ENCODE data around the gene KRT31. TPM values are rescaled to one million over a fixed set of nuclear protein-coding genes. Genes with fewer than 3 reads are reported as not detected.

KRT31 gene
- total RNA-seq = under 1 TPM in 1 of 2 donors, not detected in 1; 0.74 TPM
- 0.53 TPM for polyA plus RNA-seq (ENCODE audit: insufficient read depth, low read depth, low replicate concordance)
- long read RNA-seq, donor 1 = 0 reads
- long read RNA-seq, donor 2 = 0 reads

GRCh38 chr17:41396996-41397660, at the start of gene KRT31:
Gene KRT31 (minus strand): TSS chr17:41397608. CDS start chr17:41397539, 69 bp downstream.
- Histone ChIP-seq H3K4me3 (no peak within 1 kb of the TSS), H3K4me1 (peaks cover 9% of the 10 kb centered on the region), H3K27ac (no peak within 1 kb of the TSS), H3K36me3 (ENCODE audit: low read depth, missing control alignments) (no peaks in the 10 kb centered on the region), H3K27me3 (no peaks in the 10 kb centered on the region), H3K9me3 (no peaks in the 10 kb centered on the region)
- 79 to 91% methylated on average over 7 to 16 of the region's 16 CpGs for WGBS, 2 donors
- TF ChIP-seq POLR2A (IDR thresholded peaks at IDR 0.05) (no peak), CTCF (IDR thresholded peaks at IDR 0.05) (no peak)
- DNase-seq = no peak
- intact Hi-C loops (cut with DNase I; ENCODE audit: low total_unique reads) = no loop called here

GRCh38 chr17:41446806-41447205, 49.4 kb upstream of the KRT31 start:
- 30 to 44% methylated on average over 2 of the region's 2 CpGs for WGBS, 2 donors
- intact Hi-C loops (cut with DNase I; ENCODE audit: low total_unique reads) = loop anchor here (10.0 kb wide), 1 partner anchor 82 kb away; the partner anchor contains the start of gene KRT33B

GRCh38 chr17:41444640-41445039, 47.2 kb upstream of the KRT31 start:
- TF ChIP-seq POLR2A (IDR thresholded peaks at IDR 0.05) = no peak
- no peak for TF ChIP-seq CTCF (IDR thresholded peaks at IDR 0.05)
- Histone ChIP-seq H3K36me3 (ENCODE audit: low read depth, missing control alignments) (no peaks in the 10 kb centered on the region), H3K9me3 (no peaks in the 10 kb centered on the region), H3K4me1 (no peaks in the 10 kb centered on the region), H3K27me3 (no peaks in the 10 kb centered on the region), H3K27ac (no peak overlapping the region), H3K4me3 (no peak overlapping the region)
- intact Hi-C loops (cut with DNase I; ENCODE audit: low total_unique reads) = loop anchor here (10.0 kb wide), 1 partner anchor 80 kb away; the partner anchor contains the start of gene KRT33B
- WGBS, 2 donors = 61% methylated on average over 3 of the region's 3 CpGs
- no peak for DNase-seq

More at GRCh38 chr17:41446806-41447205, 49.4 kb upstream of the KRT31 start:
- Histone ChIP-seq H3K4me3 (no peak overlapping the region), H3K27ac (no peak overlapping the region), H3K9me3 (no peaks in the 10 kb centered on the region), H3K36me3 (ENCODE audit: low read depth, missing control alignments) (no peaks in the 10 kb centered on the region), H3K27me3 (no peaks in the 10 kb centered on the region), H3K4me1 (no peaks in the 10 kb centered on the region)
- DNase-seq = no peak
- TF ChIP-seq CTCF (IDR thresholded peaks at IDR 0.05) (no peak), POLR2A (IDR thresholded peaks at IDR 0.05) (no peak)

- Histone ChIP-seq H3K4me3 (no peak overlapping the region), H3K4me1 (no peaks in the 10 kb centered on the region), H3K9me3 (no peaks in the 10 kb centered on the region), H3K27me3 (no peaks in the 10 kb centered on the region), H3K36me3 (ENCODE audit: low read depth, missing control alignments) (no peaks in the 10 kb centered on the region), H3K27ac (no peak overlapping the region)
- no peak for DNase-seq
- intact Hi-C loops (cut with DNase I; ENCODE audit: low total_unique reads) = loop anchor here (10.0 kb wide), 1 partner anchor 79 kb away; the partner anchor contains the start of gene KRT33B
- 78 to 79% methylated on average over 1 of the region's 1 CpG for WGBS, 2 donors
- TF ChIP-seq POLR2A (IDR thresholded peaks at IDR 0.05) = no peak
- no peak for TF ChIP-seq CTCF (IDR thresholded peaks at IDR 0.05)
These were observed 46.8 kb upstream of the KRT31 start for GRCh38 chr17:41444186-41444585.
